Endodermal cell (in vitro differentiated cells): ENCODE measurements around the gene ZNF195. TPM values are rescaled to one million over a fixed set of nuclear protein-coding genes. Genes with fewer than 3 reads are reported as not detected.
"Not testable (repeated sequence)": the region's sequence is repeated elsewhere in the genome, so short reads cannot be mapped to it uniquely, and the experiment has no call there.

ENCODE experiments used
- DNase-seq: peaks from one replicate; pipeline ENCODE4 v3.0.0-alpha.2; 2017
- H3K27ac ChIP-seq: 2 replicates; pipeline ENCODE4 v1.5.1; 2013; ENCODE audit warnings: mild to moderate bottlenecking, low read depth, low read length, moderate library complexity
- H3K27me3 ChIP-seq: 2 replicates; pipeline ENCODE4 v1.6.1; 2013; ENCODE audit warnings: mild to moderate bottlenecking, low read length, moderate library complexity; ENCODE audit not compliant: insufficient read depth, control insufficient read depth, poor library complexity, severe bottlenecking
- H3K36me3 ChIP-seq: 2 replicates; pipeline ENCODE4 v1.7.0; 2013; ENCODE audit warnings: mild to moderate bottlenecking, low read length, moderate library complexity; ENCODE audit not compliant: control insufficient read depth, insufficient read depth
- H3K4me1 ChIP-seq: one replicate; pipeline ENCODE4 v1.7.0; 2013; ENCODE audit warnings: low read length; ENCODE audit not compliant: control insufficient read depth, insufficient read depth
- H3K4me3 ChIP-seq: 2 replicates; pipeline ENCODE4 v1.5.1; 2013; ENCODE audit warnings: mild to moderate bottlenecking, low read length, moderate library complexity
- H3K9ac ChIP-seq: 2 replicates; pipeline ENCODE4 v1.6.1; 2013; ENCODE audit warnings: mild to moderate bottlenecking, low read length, moderate library complexity; ENCODE audit not compliant: poor library complexity, severe bottlenecking; ENCODE audit errors: extremely low read depth
- H3K9me3 ChIP-seq: 2 replicates; pipeline ENCODE4 v1.6.1; 2013; ENCODE audit warnings: mild to moderate bottlenecking, low read length, moderate library complexity; ENCODE audit not compliant: control insufficient read depth
- H3K27ac Mint-ChIP-seq: 2 replicates; pipeline ENCODE4 v1.8.0; 2020; ENCODE audit warnings: mixed read lengths
- H3K27me3 Mint-ChIP-seq: 2 replicates; pipeline ENCODE4 v1.8.0; 2021; ENCODE audit warnings: mild to moderate bottlenecking, mixed read lengths; ENCODE audit not compliant: insufficient read depth
- H3K36me3 Mint-ChIP-seq: 2 replicates; pipeline ENCODE4 v1.8.0; 2020; ENCODE audit warnings: low read depth, mixed read lengths
- H3K4me1 Mint-ChIP-seq: 2 replicates; pipeline ENCODE4 v1.8.0; 2020; ENCODE audit warnings: mixed read lengths
- H3K4me3 Mint-ChIP-seq: 2 replicates; pipeline ENCODE4 v1.8.0; 2020; ENCODE audit warnings: mild to moderate bottlenecking, moderate library complexity, mixed read lengths
- H3K9me3 Mint-ChIP-seq: 2 replicates; pipeline ENCODE4 v1.8.0; 2020; ENCODE audit warnings: mild to moderate bottlenecking, mixed read lengths
- WGBS, 2 experiments: methylation state at CpG; one replicate each; pipeline versions ENCODE4 v1.1.5 to v1.1.7; 2013; ENCODE audit warnings: missing lambda C conversion rate in 2 of 2, mixed read lengths in 1 of 2; ENCODE audit not compliant: insufficient coverage in 1 of 2, insufficient read length in 1 of 2; 5-methylcytosine and 5-hydroxymethylcytosine counted together
- total RNA-seq, 2 donors: library from RNA; stranded (reverse); fragmentation: NEBNext Ultra II Directional in 1 of 2; extraction: Animal tissue kit (Norgen Biotek cat#: 25700) in 1 of 2; gene quantifications; 2 replicates in 1 of 2; 3 replicates in 1 of 2; pipeline ENCODE4 v1.2.1, GENCODE V29; 2021

Gene ZNF195
- total RNA-seq, 2 donors from 2014 or later, result 47.2 to 65.1 TPM

DNA sequence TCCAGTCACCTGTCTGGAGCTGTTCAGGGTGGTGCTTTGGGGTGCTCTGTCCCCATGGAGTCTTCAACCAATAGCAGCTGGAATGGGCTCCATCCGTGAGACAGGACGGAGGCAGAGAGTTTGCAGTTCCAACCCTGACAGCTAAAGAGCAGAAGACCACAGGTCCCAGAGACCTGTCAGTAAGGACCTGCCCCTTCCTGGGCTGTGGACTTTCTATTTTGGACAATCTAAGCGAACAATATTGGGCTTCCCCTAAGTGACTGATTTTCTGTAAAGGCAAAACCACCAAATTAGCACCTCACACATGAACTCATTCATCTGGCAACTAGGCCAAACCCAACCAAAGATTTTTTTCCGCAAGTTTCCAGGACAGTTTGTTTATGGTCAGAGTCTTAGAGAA is 50.4 kb downstream of the ZNF195 start:
- H3K27me3 ChIP-seq, DNase-seq, H3K4me1 Mint-ChIP-seq, H3K9me3 Mint-ChIP-seq, H3K36me3 ChIP-seq, H3K27me3 Mint-ChIP-seq, H3K9ac ChIP-seq, H3K9me3 ChIP-seq, H3K4me1 ChIP-seq, H3K4me3 ChIP-seq, H3K36me3 Mint-ChIP-seq, H3K27ac ChIP-seq, H3K4me3 Mint-ChIP-seq, H3K27ac Mint-ChIP-seq: not testable (repeated sequence)
- WGBS, 2 experiments, result no CpG with 5 or more reads among the region's 4 CpGs

DNA sequence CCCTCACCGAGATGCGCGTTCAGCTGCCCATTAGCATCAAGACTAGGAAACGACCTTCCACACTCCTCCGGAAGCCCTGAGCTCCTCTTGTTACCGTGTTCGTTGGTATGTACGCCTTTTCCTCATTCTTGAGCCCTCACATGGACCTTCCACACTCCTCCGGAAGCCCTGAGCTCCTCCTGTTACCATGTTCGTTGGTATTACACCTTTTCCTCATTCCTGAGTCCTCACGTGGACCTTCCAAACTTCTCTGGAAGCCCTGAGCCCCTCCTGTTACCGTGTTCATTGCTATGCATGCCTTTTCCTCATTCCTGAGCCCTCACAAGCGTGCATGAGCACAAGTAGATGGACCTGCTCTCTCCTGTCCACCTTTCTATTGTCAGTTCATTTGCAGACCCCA is 52.5 kb downstream of the ZNF195 start:
- not testable (repeated sequence) for H3K27ac Mint-ChIP-seq, DNase-seq, H3K4me1 ChIP-seq, H3K27ac ChIP-seq, H3K4me3 ChIP-seq, H3K36me3 Mint-ChIP-seq, H3K9me3 ChIP-seq, H3K36me3 ChIP-seq, H3K27me3 Mint-ChIP-seq, H3K4me1 Mint-ChIP-seq, H3K27me3 ChIP-seq, H3K9me3 Mint-ChIP-seq, H3K4me3 Mint-ChIP-seq, H3K9ac ChIP-seq
- WGBS, 2 experiments, result no CpG with 5 or more reads among the region's 13 CpGs

DNA sequence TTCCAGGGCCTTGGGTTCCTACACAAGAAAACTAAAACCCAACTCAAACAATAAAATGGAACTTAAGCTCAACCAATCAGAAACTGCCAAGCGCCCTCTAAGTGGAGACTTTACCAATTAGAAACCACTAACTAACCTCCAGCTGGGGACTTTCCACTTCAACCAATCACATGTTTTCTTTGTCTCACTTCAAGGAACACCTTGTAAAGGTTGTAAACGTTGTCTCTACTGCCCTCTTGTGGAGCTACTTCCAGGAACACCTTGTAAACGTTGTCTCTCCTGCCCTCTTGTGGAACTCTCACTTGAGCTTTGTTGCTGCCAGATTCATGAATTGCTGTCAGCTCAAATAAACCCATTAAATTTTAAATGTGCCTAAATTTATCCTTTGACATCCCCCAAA is 54.2 kb downstream of the ZNF195 start:
- not testable (repeated sequence) for H3K27ac Mint-ChIP-seq, H3K4me3 Mint-ChIP-seq, H3K9ac ChIP-seq, H3K4me1 ChIP-seq, H3K27me3 Mint-ChIP-seq, DNase-seq, H3K27me3 ChIP-seq, H3K4me3 ChIP-seq, H3K27ac ChIP-seq, H3K36me3 Mint-ChIP-seq, H3K9me3 ChIP-seq, H3K36me3 ChIP-seq, H3K4me1 Mint-ChIP-seq, H3K9me3 Mint-ChIP-seq
- no CpG with 5 or more reads among the region's 3 CpGs for WGBS, 2 experiments

Other genes starting within 250 kb of the ZNF195 start
- gene OSBPL5, start 213.8 kb downstream of the ZNF195 start, total RNA-seq, result 1 to 10 TPM; 1.2 to 4.8 TPM
- not detected for gene MRGPRG, start 160.3 kb downstream of the ZNF195 start, total RNA-seq
- not detected for gene MRGPRE, start 146.7 kb downstream of the ZNF195 start, total RNA-seq